KOPT-K1 (cell line): ENCODE data around the gene MEGF6.

Experiments used
- H3K27ac ChIP-seq: fragments of 200-600 bp; sonication (generic); 2 replicates; pipeline ENCODE4 v1.5.1; 2016; ENCODE audit warnings: antibody characterized with exemption, mild to moderate bottlenecking, low read depth, low read length; ENCODE audit not compliant: poor library complexity, severe bottlenecking
- H3K36me3 ChIP-seq: fragments of 200-600 bp; sonication (generic); 2 replicates; pipeline ENCODE4 v1.5.1; 2017; ENCODE audit warnings: antibody characterized with exemption, mild to moderate bottlenecking, low read length, moderate library complexity; ENCODE audit not compliant: insufficient read depth
- H3K9me3 ChIP-seq: fragments of 200-600 bp; sonication (generic); 2 replicates; pipeline ENCODE4 v1.5.1; 2017; ENCODE audit warnings: antibody characterized with exemption, low read length, mild to moderate bottlenecking; ENCODE audit not compliant: insufficient read depth, poor library complexity, severe bottlenecking

The MEGF6 gene

DNA sequence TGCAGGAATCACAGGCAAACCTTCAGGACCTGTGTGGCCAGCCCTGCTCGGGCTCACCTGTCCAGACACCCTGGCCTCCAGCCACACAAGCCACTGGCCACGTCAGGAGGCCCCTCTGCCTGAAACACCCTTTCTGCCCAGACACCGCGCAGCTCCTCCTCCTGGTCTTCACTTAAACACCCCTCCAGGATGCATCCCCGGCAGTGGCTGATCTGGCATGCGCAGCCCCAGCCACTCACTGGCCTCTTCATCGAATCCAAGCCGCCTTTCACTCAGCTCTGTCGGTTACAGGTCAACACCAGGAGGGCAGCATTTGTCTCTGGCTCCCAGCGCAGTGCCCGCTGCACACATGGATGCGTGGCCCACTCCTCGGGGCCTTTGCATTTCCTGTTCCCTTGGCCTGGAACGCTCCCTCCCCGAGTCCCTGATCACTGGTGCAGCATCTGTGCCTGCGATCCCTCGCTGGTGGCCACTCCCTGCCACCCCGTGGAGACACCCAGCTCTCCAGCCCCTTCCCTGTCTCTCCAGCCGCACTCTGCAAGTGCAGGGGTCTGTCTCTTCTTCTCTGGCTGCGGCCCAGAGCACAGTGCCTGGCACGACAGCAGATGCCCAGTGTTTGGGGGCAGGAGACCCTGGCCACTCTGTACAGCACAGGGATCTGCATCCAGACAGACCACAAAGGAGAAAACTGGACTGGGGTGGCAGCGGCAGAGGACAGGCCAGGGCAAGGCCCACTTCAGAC, 22.9 kb upstream of the MEGF6 start:
- peaks cover 99% of the 10 kb centered on the region for H3K36me3 ChIP-seq
- H3K9me3 ChIP-seq = no peaks in the 10 kb centered on the region
- no peak overlapping the region for H3K27ac ChIP-seq

DNA sequence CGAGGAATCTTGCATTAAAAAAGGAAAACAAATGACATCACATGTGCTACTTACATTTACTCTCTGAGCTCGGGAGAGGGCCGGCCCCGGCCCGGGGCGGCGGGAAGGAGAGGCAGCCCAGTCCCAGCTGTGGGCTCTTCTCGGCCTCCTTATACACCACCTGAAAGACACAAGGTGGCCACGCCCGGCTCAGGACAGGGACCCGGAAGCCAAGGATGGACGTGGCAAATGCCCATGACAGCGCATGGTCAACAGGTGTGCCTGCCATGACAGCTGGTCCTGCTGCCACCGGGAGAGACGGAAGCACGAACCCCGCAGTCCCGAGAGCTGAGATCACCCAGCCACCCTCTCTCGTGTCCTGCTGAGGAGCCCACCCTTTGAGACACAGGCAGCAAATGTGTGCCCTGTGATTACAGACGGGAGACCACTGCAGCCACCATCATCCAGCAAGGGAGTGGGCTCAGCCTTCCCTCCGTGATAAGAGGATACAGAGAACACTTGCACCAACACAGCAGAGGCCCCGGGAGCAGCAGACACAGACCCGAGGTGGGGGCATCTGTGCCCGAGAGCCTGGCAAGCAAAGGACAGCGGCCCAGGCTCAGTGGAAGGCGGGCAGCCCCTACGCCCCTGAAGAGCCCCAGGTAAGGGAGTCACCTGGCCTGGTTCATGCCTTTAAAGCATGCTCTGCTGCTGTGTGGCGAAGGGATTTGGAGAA, 22.2 kb upstream of the MEGF6 start:
- Histone ChIP-seq H3K36me3 (peaks cover 99% of the 10 kb centered on the region), H3K27ac (no peak overlapping the region)

DNA sequence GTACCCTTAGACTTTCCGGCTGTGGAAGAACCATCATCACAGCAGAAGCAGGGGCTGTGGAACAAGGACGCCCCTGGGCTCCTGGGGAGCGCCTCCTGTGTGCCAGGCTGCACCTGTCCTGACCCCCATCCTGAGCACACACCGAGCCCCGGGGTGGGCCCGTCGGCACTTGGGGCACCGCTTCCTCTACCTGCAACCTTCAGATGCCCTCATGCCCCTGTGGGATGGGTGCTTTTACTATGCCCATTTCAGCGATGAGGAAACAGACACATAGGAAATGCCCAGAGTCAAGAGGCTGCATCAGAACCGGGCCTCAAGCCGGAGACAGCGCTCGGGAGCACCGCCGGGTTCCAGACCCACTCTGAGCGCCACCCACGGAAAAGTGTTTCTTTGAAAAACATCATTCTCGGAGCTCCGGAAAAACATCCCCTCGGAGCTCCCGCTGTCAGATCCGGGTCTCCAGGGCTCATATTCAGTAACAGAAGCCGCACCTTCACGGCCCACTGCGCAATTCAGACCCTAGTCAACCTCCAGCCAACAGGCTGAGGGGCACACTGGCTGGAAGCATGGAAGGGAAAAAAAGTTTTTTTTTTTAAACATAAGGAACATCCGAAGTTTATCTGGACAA, 21.5 kb upstream of the MEGF6 start:
- Histone ChIP-seq H3K9me3 (no peaks in the 10 kb centered on the region), H3K27ac (no peak overlapping the region), H3K36me3 (peaks cover 99% of the 10 kb centered on the region)

More for the DNA sequence above, 22.2 kb upstream of the MEGF6 start:
- H3K9me3 ChIP-seq = no peaks in the 10 kb centered on the region

DNA sequence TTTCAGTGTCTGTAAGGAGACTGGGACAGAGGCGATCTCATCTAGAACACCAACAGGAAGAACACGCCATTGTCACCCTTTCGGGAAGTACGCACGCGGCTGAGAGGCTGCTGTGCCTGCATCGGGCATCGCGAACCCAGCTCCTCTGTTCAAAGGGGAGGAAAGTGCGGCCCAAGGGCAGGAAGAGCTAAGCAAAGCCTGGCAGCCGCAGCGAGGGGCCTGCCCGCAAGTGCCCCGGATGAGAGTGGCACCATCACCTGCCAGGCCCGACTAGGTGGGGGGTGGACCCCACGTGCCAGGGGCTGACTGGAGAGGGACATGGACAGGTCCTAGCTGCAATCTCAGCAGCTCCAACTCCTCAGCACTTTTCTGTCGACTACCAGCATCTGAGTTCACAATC, 21.0 kb upstream of the MEGF6 start:
- Histone ChIP-seq H3K9me3 (no peaks in the 10 kb centered on the region), H3K36me3 (peaks cover 99% of the 10 kb centered on the region), H3K27ac (no peak overlapping the region)

DNA sequence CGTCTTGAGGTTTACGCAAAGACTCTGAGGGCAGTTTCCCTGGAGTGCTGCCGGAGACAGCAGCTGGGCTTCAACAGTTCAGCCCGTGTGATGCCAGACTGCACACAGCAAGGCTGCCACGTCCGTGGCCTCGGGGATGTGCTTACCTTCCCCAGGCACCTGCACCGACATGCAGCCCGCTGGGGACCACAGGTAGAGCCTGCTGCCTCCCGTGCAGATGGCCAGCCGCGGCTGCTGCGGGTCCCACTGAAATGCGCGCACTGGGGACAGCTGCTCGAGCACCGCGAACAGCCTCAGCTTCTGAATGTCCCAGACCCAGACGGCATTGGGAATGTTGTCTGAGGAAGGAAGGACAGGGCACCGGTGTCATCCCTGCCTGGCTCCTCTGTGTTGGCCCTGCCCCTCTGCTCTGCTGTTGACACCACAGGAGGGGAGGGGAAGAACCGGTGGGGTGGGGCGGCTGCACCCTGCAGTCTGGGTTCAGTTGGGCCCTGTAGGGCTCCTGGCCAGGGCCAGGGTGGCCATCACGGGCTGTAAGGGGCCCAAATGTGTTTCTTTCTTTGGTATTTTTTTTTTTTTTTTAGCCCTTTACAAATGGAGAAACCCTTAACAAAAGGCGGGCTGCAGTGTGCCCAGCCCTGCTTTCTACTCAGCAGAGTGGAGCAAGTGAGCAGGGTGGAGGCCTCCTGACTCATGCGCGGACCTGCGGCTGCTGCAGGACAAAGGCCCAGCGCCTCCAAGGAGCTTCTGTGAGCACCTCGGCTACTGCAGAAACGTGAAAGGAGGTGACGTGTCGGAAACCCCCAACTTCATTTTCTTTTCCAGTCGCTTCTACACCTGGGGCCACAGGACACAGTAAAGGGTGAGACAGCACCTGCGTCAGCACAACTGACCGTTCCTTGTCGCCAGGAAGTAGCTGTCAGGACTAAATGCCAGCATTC, 20.3 kb upstream of the MEGF6 start:
- peaks cover 93% of the 10 kb centered on the region for H3K36me3 ChIP-seq
- H3K9me3 ChIP-seq = no peaks in the 10 kb centered on the region
- H3K27ac ChIP-seq = no peak overlapping the region

DNA sequence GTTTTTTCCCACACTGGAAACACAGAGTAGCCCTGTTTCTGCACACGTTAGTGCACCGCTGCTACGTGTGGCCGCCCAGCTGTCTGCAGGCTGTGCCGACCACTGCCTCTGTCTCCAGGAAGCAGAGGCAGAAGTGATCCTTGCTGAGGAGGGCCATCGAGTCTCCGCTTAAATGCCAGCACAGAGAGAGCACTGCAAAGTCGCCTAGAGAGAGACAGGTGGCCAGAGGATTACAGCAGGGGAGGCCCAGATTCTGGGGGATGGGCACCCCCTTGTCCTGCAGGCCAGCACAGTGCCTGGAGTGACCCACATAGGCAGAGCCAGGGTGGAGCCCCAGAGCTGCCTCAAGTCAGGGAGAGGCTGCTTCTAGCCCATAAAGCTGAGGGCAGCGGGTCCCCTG, 19.6 kb upstream of the MEGF6 start:
- peaks cover 86% of the 10 kb centered on the region for H3K36me3 ChIP-seq
- H3K9me3 ChIP-seq = no peaks in the 10 kb centered on the region
- no peak overlapping the region for H3K27ac ChIP-seq

DNA sequence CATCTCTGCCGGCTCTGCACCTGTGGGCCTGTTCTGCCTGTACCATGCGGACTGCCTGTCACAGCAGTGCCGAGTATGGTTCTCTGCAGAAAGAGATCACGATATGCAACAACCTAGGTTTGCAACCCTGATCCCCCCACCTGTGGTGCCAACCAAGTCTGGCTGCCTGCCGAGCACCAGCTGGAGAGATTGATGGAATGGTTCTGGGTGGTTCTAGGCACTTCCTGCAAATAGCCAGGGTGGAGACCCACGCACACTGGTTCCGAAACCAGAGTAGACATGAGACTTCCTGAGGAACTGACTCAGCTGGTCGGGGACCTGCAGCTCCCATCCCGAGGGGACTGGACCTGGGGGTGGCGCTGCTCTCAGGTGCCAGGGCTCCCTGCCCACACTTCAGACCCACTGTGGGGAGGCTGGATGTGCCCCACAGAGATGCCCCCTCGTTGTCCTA, 18.9 kb upstream of the MEGF6 start:
- no peak overlapping the region for H3K27ac ChIP-seq
- peaks cover 79% of the 10 kb centered on the region for H3K36me3 ChIP-seq
- no peaks in the 10 kb centered on the region for H3K9me3 ChIP-seq

DNA sequence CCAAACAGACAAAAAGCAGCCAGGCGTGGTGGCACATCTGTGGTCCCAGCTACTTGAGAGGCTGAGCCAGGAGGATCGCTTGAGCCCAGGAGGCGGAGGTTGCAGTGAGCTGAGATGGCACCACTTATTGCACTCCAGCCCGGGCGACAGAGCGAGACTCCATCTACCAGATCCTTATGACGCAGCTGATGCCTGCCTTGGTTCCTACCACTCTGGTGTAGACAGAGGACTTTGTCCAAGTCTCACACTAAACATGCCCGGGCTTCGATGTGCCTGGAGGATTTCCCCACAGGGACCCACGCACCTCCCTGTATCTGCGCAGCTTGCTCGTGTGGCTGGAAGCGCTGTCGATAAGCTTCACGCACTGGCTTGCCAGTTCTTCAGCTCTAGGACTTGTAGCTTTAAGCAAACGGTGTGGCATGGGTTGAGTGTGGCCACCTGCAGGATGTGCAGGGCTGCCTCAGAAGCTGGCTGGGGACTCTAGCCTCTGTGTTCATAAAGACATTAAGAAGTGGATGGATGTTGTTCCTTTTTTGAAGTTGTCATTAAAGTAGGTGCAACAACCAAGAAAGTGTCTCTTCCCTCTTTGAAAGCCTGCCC, 18.4 kb upstream of the MEGF6 start:
- Histone ChIP-seq H3K36me3 (peaks cover 73% of the 10 kb centered on the region), H3K27ac (no peak overlapping the region), H3K9me3 (no peaks in the 10 kb centered on the region)

DNA sequence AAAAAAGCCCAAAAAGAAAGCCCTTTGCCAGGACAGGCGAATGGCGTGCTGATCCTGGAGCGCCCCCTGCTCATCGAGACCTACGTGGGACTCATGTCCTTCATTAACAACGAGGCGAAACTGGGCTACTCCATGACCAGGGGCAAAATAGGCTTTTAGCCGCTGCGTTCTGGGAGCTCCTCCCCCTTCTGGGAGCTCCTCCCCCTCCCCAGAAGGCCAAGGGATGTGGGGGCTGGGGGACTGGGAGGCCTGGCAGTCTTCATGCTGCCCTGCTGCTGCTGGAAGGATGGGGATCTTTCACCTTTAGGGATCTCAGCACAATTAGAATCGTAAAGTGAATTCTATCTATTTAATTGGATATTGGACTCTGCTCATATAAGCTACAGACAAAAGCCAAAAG, 17.1 kb upstream of the MEGF6 start:
- H3K36me3 ChIP-seq = peaks cover 61% of the 10 kb centered on the region

DNA sequence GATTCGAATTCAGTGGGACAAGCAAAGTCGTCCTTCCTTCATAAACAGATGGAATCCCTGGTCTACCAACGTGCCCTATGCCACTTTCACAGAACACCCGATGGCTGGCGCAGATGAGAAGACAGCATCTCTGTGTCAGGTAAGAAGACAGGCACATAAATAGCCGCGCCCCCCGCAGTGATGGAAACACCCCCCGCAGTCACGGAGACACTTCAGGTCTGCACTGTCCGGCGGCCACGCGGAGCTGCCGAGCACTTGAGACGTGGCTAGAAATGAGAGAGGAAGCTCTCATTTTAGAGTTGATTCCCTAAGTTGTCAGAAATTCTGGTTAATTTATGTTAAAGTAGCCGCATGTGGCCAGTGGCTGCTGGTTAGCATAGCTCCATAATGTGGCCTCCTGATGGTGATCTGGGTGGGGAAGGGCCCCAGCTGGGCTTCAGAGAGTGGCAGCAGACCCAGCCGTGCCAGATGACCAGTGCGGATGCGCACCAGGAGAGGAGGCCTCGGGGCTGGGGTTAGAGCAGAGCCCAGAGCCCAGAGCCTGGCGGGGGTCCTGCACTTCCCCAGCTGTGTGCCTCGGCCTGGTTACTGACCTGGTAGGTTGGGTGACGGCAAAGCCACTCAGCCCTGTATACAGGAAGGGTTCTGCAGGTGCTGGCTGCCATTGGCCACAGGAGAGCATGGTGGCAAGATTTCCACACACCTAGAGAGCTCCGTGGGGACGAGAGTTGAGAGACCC, 16.4 kb upstream of the MEGF6 start:
- H3K27ac ChIP-seq = no peak overlapping the region
- H3K9me3 ChIP-seq = no peaks in the 10 kb centered on the region
- peaks cover 54% of the 10 kb centered on the region for H3K36me3 ChIP-seq

More for the DNA sequence above, 17.1 kb upstream of the MEGF6 start:
- no peaks in the 10 kb centered on the region for H3K9me3 ChIP-seq
- no peak overlapping the region for H3K27ac ChIP-seq

DNA sequence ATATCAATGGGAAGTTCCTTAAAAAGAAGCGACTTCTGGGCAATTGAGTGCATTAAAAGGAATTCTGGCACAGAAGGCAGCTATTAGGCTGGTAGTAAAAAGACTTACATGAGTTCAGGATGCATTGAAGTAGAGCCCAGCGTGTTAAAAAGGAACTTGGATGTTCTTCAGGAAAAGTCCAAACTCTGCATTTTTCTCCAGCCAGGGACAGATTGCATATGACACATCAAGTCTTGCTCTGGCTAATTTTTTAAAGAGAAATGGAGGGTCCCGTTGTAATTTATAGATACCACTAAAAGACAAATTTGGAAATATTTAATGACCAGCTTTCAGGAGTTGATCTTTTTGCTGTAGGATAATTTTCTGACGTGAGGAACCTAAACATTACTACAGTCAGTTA, 14.7 kb upstream of the MEGF6 start:
- peaks cover 37% of the 10 kb centered on the region for H3K36me3 ChIP-seq
- H3K27ac ChIP-seq = no peak overlapping the region
- H3K9me3 ChIP-seq = no peaks in the 10 kb centered on the region

DNA sequence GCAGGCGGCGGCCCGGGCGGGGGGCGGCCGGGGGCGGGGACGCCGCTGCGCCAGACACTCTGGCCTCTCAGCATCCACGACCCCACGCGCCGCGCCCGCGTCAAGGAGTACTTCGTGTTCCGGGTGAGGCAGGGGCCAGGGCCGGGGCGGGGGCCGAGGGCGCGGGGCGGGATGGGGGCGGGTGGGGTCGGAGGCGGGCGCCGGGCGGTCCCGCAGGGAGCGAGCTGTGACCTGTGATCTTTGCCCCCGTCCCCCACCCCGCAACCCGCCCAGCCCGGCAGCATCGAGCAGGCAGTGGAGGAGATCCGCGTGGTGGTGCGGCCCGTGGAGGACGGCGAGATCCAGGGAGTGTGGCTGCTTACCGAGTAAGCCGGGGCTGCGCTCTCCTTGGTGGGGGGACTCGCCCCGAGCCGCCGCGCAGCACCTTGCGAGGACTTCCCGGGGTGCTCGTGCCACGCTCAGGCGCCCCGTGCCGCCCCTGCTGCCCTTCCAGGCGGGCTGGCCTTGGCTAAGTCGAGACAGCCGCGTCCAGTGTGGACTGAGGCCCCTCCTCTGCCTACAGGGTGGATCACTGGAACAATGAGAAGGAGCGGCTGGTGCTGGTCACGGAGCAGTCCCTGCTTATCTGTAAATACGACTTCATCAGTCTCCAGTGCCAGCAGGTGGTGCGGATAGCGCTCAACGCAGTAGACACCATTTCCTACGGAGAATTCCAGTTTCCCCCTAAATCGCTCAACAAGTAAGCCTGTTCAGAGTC, 14.0 kb upstream of the MEGF6 start:
- Histone ChIP-seq H3K36me3 (peaks cover 31% of the 10 kb centered on the region), H3K9me3 (no peaks in the 10 kb centered on the region), H3K27ac (peak overlapping the region; percentile 14)
